ENCODE results near the gene ANKRD13D. TPM values are rescaled to one million over a fixed set of nuclear protein-coding genes. Genes with fewer than 3 reads are reported as not detected.

Gene ANKRD13D
- total RNA-seq, 1 donor from 2014 or later = 17.7 TPM

Other genes starting within 250 kb of the ANKRD13D start
- 16.9 and 24.0 TPM in 2 replicates for gene RHOD, start 232.5 kb upstream of the ANKRD13D start, total RNA-seq
- 28.1 and 35.7 TPM in 2 replicates for gene KDM2A, start 170.0 kb upstream of the ANKRD13D start, total RNA-seq
- gene GRK2, start 22.8 kb upstream of the ANKRD13D start, total RNA-seq = 25.9 and 37.7 TPM in 2 replicates
- gene SSH3, start 14.2 kb downstream of the ANKRD13D start, total RNA-seq = 7.2 and 11.5 TPM in 2 replicates
- 26.2 and 32.4 TPM in 2 replicates for gene POLD4, start 64.2 kb downstream of the ANKRD13D start, total RNA-seq
- gene CLCF1, start 84.3 kb downstream of the ANKRD13D start, total RNA-seq = 1.7 and 2.4 TPM in 2 replicates
- gene RAD9A, start 102.7 kb downstream of the ANKRD13D start, total RNA-seq = 3.6 and 5.3 TPM in 2 replicates
- 234 and 250 TPM in 2 replicates for gene PPP1CA, start 112.6 kb downstream of the ANKRD13D start, total RNA-seq
- 0.13 TPM in 2 replicates for gene TBC1D10C, start 114.8 kb downstream of the ANKRD13D start, total RNA-seq
- gene CARNS1, start 126.4 kb downstream of the ANKRD13D start, total RNA-seq = 0.13 and 0.26 TPM in 2 replicates
- 30.5 and 31.5 TPM in 2 replicates for gene RPS6KB2, start 139.2 kb downstream of the ANKRD13D start, total RNA-seq
- gene PTPRCAP, start 148.4 kb downstream of the ANKRD13D start, total RNA-seq = 0.51 TPM in 1 of 2 replicates, not detected in the other
- gene CORO1B, start 154.2 kb downstream of the ANKRD13D start, total RNA-seq = 117 and 144 TPM in 2 replicates
- gene GPR152, start 163.4 kb downstream of the ANKRD13D start, total RNA-seq = not detected in 2 replicates
- 0.89 and 1.5 TPM in 2 replicates for gene CABP4, start 166.1 kb downstream of the ANKRD13D start, total RNA-seq
- 11.9 and 35.1 TPM in 2 replicates for gene TMEM134, start 179.9 kb downstream of the ANKRD13D start, total RNA-seq
- gene AIP, start 193.7 kb downstream of the ANKRD13D start, total RNA-seq = 79.5 and 104 TPM in 2 replicates
- gene PITPNM1, start 216.1 kb downstream of the ANKRD13D start, total RNA-seq = 6.3 and 7.3 TPM in 2 replicates
- gene CDK2AP2, start 218.9 kb downstream of the ANKRD13D start, total RNA-seq = 15.3 and 18.7 TPM in 2 replicates
- gene CABP2, start 234.1 kb downstream of the ANKRD13D start, total RNA-seq = not detected in 2 replicates